ENCODE data around the gene KSR2.
"Not testable (repeated sequence)": the region's sequence is repeated elsewhere in the genome, so short reads cannot be mapped to it uniquely, and the experiment has no call there.

KSR2 gene

DNA sequence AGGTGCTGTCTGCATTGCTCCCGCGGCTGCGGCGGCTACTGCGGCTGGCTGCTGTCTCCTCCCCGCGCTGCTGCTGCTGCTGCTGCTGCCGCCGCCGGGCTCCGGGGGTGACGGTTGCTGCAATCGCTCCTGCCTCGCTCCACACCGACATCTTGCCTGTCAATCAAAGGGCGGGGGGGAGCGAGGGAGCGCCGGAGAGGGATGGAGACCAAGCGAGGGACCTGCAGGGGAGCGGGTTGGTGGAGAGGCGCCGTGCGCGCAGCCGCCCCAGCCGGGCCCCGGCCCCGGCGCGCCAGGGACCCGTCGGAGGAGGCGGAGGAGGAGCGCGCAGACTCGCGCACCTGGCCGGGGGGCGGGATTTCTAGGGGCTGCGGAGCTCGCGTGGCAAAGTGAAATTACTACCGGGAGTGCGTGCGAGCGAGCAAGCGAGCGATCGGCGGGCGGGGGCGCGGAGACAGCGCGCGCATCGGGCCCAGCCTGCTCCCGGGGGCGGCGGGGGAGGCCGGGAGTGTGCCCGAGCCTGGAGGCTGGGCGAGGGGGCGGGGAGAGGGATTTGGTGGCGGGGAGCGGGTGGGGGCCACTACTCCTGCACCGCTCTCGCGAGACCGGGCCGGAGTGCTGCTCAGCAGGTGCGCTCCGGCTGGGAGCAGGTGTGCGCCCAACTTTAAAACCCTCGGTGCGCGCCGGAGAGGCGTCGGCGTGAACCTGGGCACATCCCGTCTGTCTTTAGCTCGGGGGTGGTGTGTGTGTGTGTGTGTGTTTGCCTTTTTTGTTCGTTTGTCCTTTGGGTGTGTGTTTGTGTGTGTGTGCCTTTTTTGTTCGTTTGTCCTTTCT, at the start of gene KSR2:
Gene KSR2, minus strand, starts transcription at position 165 of the 834 bp plus-strand sequence. CDS start 735 bp downstream, outside the sequence.
- Mint-ChIP-seq H3K36me3 (ENCODE audit: low read depth) (peaks cover 3% of the 10 kb centered on the region), H3K4me1 (peaks cover 8% of the 10 kb centered on the region), H3K4me3 (peak within 1 kb of the TSS; percentile 82), H3K9me3 (peaks cover 12% of the 10 kb centered on the region), H3K27me3 (peaks cover 69% of the 10 kb centered on the region), H3K27ac (no peak within 1 kb of the TSS)
- DNase-seq = peak; percentile 44
- ATAC-seq = peak; percentile 67

DNA sequence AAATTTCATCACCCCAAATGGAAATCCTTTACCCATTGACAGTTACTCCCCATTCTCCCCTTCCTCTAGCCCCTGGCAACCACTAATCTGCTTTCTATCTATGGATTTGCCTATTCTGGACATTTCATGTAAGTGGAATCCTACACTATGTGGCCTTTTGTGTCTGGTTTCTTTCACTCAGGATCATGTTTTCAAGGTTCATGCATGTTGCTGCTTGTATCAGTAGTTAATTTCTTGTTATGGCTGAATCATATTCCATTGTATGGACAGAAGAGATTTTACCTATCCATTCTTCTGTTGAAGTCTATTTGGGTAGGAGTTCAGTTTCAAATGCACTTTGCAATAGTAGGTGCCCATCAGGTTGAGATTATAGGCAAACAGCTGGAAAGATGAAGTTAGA, 49.1 kb upstream of the KSR2 start:
- Mint-ChIP-seq H3K27ac (peak overlapping the region; percentile 92), H3K4me1 (peaks cover 23% of the 10 kb centered on the region), H3K9me3 (no peaks in the 10 kb centered on the region), H3K36me3 (ENCODE audit: low read depth) (peaks cover 36% of the 10 kb centered on the region), H3K4me3 (peak overlapping the region; percentile 96), H3K27me3 (no peaks in the 10 kb centered on the region)
- no peak for ATAC-seq
- DNase-seq = no peak

GRCh38 chr12:118016424-118017264, 47.9 kb upstream of the KSR2 start, which contains the start of gene RFC5:
TSS of gene RFC5 (plus strand) at chr12:118016703. CDS start at chr12:118016828, 125 bp downstream.
- H3K4me3 Mint-ChIP-seq = peak within 1 kb of the TSS; percentile 96
- peaks cover 29% of the 10 kb centered on the region for H3K36me3 Mint-ChIP-seq (ENCODE audit: low read depth)
- H3K9me3 Mint-ChIP-seq = no peaks in the 10 kb centered on the region
- H3K4me1 Mint-ChIP-seq = peaks cover 23% of the 10 kb centered on the region
- H3K27ac Mint-ChIP-seq = peak within 1 kb of the TSS; percentile 92
- H3K27me3 Mint-ChIP-seq = no peaks in the 10 kb centered on the region
- ATAC-seq (peak; percentile 97), DNase-seq (peak; percentile 99)

DNA sequence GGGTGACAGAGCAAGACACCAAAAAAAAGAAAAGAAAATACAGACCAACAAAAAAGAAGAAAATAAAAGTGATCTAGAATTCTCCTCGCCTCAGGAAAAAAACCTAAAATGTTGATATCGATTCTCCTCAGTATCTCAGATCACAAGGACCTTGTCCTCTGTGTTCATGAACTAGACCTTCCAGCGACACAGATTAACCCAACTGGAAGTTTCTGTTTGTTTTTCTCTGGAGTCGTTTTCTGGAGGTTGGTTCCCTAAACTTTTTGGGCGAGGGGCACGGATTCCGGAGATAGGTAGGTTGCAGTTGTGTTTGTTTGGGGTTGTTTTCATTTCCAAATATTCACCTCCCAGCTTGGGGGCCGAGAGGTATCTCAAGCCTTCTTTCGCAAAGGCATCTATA, 47.2 kb upstream of the KSR2 start:
- Mint-ChIP-seq H3K36me3 (ENCODE audit: low read depth) (peaks cover 23% of the 10 kb centered on the region), H3K27ac (no peak overlapping the region), H3K4me3 (peak overlapping the region; percentile 96), H3K9me3 (no peaks in the 10 kb centered on the region), H3K4me1 (peaks cover 23% of the 10 kb centered on the region), H3K27me3 (no peaks in the 10 kb centered on the region)
- DNase-seq = no peak
- ATAC-seq = no peak

- Mint-ChIP-seq H3K27me3 (no peaks in the 10 kb centered on the region), H3K9me3 (no peaks in the 10 kb centered on the region), H3K4me3 (no peak overlapping the region), H3K27ac (no peak overlapping the region), H3K36me3 (ENCODE audit: low read depth) (peaks cover 18% of the 10 kb centered on the region), H3K4me1 (peaks cover 23% of the 10 kb centered on the region)
- DNase-seq (no peak), ATAC-seq (no peak)
These were observed 46.5 kb upstream of the KSR2 start for GRCh38 chr12:118015306-118015705.

DNA sequence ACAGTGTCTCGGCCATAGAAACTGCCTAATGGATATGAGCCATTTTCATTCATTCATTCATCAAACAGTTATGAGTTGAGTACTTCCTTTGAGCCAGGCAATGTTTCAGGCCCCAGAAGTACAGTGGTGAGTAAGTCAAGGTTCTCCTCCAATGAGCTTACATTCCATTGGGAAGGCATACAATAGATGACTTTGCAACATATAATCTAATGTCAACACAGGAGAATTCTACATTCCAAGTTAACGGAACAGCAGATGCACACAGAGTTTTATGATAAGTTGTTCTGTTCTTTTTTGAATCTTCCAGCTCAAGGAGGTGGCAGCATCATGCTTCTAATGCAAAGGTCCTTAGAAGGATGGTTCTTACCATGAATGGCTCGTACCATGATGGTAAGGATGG, 44.5 kb upstream of the KSR2 start:
- Mint-ChIP-seq H3K4me1 (peaks cover 19% of the 10 kb centered on the region), H3K4me3 (no peak overlapping the region), H3K27ac (no peak overlapping the region), H3K36me3 (ENCODE audit: low read depth) (peaks cover 8% of the 10 kb centered on the region), H3K27me3 (peaks cover 4% of the 10 kb centered on the region), H3K9me3 (no peaks in the 10 kb centered on the region)
- DNase-seq = no peak
- ATAC-seq = no peak

DNA sequence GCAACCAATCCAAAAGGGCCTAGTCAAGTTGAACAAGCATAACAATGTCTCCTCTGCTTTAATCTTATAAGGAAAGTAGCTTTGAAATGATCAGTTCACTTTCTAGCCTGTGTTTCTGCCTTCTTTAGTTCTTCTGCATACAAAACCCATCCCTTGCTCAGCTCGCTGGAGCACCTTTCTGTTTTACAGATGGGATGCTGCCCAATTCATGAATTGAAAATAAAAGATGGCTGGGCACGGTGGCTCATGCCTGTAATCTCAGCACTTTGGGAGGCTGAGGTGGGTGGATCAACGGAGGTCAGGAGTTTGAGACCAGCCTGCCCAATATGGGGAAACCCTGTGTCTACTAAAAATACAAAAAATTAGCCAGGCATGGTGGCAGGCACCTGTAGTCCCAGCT, 43.2 kb upstream of the KSR2 start:
- ATAC-seq = no peak
- H3K36me3 Mint-ChIP-seq (ENCODE audit: low read depth) = no peaks in the 10 kb centered on the region
- no peak for DNase-seq
- peaks cover 7% of the 10 kb centered on the region for H3K4me1 Mint-ChIP-seq
- H3K4me3 Mint-ChIP-seq = no peak overlapping the region
- H3K9me3 Mint-ChIP-seq = no peaks in the 10 kb centered on the region
- no peak overlapping the region for H3K27ac Mint-ChIP-seq
- peaks cover 7% of the 10 kb centered on the region for H3K27me3 Mint-ChIP-seq

GRCh38 chr12:118011377-118011776, 42.6 kb upstream of the KSR2 start:
- H3K36me3 Mint-ChIP-seq (ENCODE audit: low read depth) = no peaks in the 10 kb centered on the region
- H3K27me3 Mint-ChIP-seq = peaks cover 7% of the 10 kb centered on the region
- DNase-seq (no peak), ATAC-seq (no peak)
- no peak overlapping the region for H3K4me3 Mint-ChIP-seq
- H3K4me1 Mint-ChIP-seq = peaks cover 6% of the 10 kb centered on the region
- H3K27ac Mint-ChIP-seq = no peak overlapping the region
- H3K9me3 Mint-ChIP-seq = no peaks in the 10 kb centered on the region

DNA sequence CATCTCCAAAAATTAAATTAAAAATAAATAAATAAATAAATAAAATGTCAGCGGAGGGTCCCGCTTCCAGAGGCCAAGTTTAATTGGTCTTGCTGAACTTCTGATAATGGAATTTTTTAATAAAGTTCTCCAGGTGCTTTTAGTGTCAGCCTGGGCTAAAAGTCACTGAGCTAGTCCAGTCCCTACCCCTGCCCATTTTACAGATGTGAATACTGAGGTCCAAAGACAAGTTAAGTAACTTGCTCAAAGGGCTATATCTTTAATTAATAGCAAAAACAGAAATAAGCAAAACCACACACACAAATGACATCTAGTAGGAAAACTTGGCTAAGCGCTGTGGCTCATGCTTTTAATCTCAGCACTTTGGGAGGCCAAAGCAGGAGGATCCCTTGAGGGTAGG, 42.1 kb upstream of the KSR2 start:
- no peak for DNase-seq
- Mint-ChIP-seq H3K4me1 (peaks cover under 1% of the 10 kb centered on the region), H3K27me3 (peaks cover 7% of the 10 kb centered on the region), H3K4me3 (no peak overlapping the region), H3K36me3 (ENCODE audit: low read depth) (no peaks in the 10 kb centered on the region), H3K27ac (no peak overlapping the region), H3K9me3 (no peaks in the 10 kb centered on the region)
- no peak for ATAC-seq

- peak; percentile 3 for DNase-seq
- not testable (repeated sequence) for H3K36me3 Mint-ChIP-seq (ENCODE audit: low read depth); H3K4me3 Mint-ChIP-seq; H3K27ac Mint-ChIP-seq; H3K4me1 Mint-ChIP-seq; H3K9me3 Mint-ChIP-seq; H3K27me3 Mint-ChIP-seq; ATAC-seq
These were observed 31.0 kb upstream of the KSR2 start for GRCh38 chr12:117999806-118000205.

DNA sequence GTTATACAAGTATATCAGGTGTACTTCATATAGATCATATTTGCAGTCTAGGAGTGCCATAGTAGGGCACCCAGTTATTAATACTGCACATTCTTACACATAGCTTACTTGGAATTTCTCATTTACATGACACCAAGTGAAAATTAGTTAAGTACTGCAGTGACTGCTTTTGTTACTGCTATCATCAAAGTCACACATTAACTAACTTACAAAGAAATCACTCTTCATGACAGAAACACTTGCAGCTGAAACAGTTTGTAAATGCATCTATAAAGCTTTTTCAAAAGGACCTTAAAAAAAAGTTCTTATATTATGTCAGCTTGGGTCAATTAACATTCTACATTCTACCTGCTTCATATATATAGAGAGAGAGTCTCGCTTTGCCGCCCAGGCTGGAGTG, 29.9 kb upstream of the KSR2 start:
- H3K4me3 Mint-ChIP-seq = no peak overlapping the region

DNA sequence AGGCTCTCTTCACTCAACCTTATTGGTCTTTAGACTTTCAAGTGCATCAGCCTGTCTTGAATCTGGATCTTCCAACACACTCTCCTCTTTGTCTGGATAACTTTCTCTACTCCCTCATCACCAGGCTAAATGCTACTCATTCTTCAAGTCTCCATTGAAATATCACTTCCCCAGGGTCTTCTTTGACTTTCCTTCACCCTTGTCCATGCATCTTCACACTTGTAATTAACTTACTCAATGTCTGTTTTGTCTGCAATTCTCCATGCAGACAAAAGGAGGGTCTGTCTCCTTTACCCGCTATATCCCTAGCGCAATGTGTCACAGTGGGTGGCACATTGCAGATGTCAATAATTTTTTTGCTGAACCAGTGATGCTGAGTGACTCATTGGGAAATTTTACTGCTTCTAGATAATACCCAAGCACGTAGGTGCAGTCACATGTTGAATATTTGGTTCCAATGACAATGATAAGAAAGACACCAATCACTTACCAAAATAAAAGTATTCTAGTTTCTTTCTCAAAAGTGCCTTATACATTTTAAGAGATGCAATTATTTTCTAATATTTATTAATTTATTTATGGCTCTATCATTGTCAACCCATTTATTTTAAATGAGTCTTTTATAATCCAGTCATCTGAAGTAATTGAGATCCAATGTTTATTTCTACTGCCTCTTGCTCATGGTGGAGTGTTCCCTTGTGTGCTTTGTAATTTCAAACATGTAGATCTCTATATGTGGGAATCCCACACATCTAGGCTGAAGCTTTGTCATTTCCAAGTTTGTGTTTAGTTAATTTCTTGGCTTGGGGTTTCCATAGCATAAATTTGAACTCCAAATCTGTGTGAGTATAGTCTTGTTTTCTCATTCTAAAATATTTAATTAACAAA, 26.0 kb upstream of the KSR2 start:
- Mint-ChIP-seq H3K36me3 (ENCODE audit: low read depth) (no peaks in the 10 kb centered on the region), H3K27ac (no peak overlapping the region), H3K9me3 (peaks cover 3% of the 10 kb centered on the region), H3K4me1 (peaks cover 2% of the 10 kb centered on the region), H3K27me3 (peaks cover 3% of the 10 kb centered on the region), H3K4me3 (no peak overlapping the region)
- ATAC-seq = peak; percentile 65
- no peak for DNase-seq

More for the DNA sequence above, 29.9 kb upstream of the KSR2 start:
- DNase-seq (no peak), ATAC-seq (no peak)
- H3K36me3 Mint-ChIP-seq (ENCODE audit: low read depth) = no peaks in the 10 kb centered on the region
- peaks cover 2% of the 10 kb centered on the region for H3K4me1 Mint-ChIP-seq
- H3K27me3 Mint-ChIP-seq = peaks cover 1% of the 10 kb centered on the region
- no peak overlapping the region for H3K27ac Mint-ChIP-seq
- H3K9me3 Mint-ChIP-seq = peaks cover 7% of the 10 kb centered on the region

DNA sequence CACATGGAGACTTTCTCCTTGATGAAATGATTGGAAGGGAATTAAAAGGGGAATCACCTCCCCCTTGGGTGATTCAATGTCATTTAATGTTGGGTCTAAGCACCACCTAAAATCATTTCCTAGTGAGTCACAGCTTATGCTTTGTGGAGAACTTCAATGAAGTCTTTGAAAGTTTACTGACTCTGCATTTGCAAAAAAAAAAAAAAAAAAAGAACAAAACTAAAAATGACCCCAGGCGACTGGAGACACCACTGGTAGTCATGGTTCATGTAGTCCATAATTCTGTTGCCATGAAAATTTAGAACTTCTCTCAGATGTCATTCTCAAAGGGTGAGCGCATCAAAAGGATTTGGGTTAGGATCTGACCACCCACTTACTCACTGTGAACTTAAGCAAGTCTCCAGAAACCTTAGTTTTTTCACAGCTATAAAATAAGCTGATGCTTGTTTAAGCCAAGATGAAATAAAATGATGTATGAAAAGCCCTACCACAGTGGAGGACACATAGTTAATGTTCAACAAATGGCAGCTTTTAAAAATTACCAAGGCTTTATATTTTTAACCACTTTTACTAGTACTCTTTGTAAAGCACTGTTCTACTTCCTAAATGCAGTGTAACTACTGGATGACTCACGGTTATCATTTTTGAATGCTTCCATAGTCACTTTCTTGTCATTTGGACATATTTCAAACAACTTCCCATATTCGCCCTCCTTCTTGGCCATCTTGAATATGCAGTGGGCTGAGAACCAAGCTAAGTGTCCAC, 18.1 kb upstream of the KSR2 start:
- peaks cover 2% of the 10 kb centered on the region for H3K36me3 Mint-ChIP-seq (ENCODE audit: low read depth)
- peaks cover 3% of the 10 kb centered on the region for H3K4me1 Mint-ChIP-seq
- no peak overlapping the region for H3K27ac Mint-ChIP-seq
- peaks cover 4% of the 10 kb centered on the region for H3K9me3 Mint-ChIP-seq
- no peak overlapping the region for H3K4me3 Mint-ChIP-seq
- peak; percentile 59 for ATAC-seq
- H3K27me3 Mint-ChIP-seq = peaks cover 11% of the 10 kb centered on the region
- DNase-seq = no peak
